Measurements from ENCODE around the gene DHX16. TPM values are rescaled to one million over a fixed set of nuclear protein-coding genes. Genes with fewer than 3 reads are reported as not detected.
A peak's percentile ranks its signal among the peaks of the same experiment; 100 is the strongest.

The DHX16 gene
- total and polyA plus RNA-seq, 2 experiments from 2014 or later: 16.0 to 31.3 TPM

GRCh38 chr6:30690403-30691207 lies 17.8 kb upstream of the DHX16 start, which contains the start of gene NRM:
NRM (minus strand) TSS chr6:30690984; CDS start chr6:30690974, 10 bp downstream.
- peak within 1 kb of the TSS; percentile 99; the same call in 1 of the 2 replicates for H2AFZ ChIP-seq
- peaks cover 26% of the 10 kb centered on the region for H3K4me1 ChIP-seq (ENCODE audit: insufficient read depth)
- TF ChIP-seq JUNB (IDR thresholded peaks at IDR 0.05; ENCODE audit: unreplicated experiment) (no peak), ZNF114 (CRISPR knock-in tag; IDR thresholded peaks at IDR 0.05) (no peak), STAT1 (IDR thresholded peaks at IDR 0.05; ENCODE audit: unreplicated experiment) (no peak), ZNF462 (CRISPR knock-in tag; IDR thresholded peaks at IDR 0.05) (no peak), POLR2AphosphoS5 (IDR thresholded peaks at IDR 0.05; ENCODE audit: low read depth) (peak; percentile 79), CREB1 (CRISPR knock-in tag; IDR thresholded peaks at IDR 0.05; ENCODE audit: low read depth) (0 out of 2 replicates have a peak, but pooled peaks have one; percentile 34), NANOG (IDR thresholded peaks at IDR 0.05; ENCODE audit: borderline replicate concordance) (no peak), EZH2 (IDR thresholded peaks at IDR 0.05; ENCODE audit: low read depth, unreplicated experiment) (no peak), ZNF331 (CRISPR knock-in tag; IDR thresholded peaks at IDR 0.05; ENCODE audit: low read depth) (no peak), CTCF (conservative IDR thresholded peaks at IDR 0.05; ENCODE audit: low read depth in 2 of 2) (no peak)
- TF ChIP-seq, protein P1, sequence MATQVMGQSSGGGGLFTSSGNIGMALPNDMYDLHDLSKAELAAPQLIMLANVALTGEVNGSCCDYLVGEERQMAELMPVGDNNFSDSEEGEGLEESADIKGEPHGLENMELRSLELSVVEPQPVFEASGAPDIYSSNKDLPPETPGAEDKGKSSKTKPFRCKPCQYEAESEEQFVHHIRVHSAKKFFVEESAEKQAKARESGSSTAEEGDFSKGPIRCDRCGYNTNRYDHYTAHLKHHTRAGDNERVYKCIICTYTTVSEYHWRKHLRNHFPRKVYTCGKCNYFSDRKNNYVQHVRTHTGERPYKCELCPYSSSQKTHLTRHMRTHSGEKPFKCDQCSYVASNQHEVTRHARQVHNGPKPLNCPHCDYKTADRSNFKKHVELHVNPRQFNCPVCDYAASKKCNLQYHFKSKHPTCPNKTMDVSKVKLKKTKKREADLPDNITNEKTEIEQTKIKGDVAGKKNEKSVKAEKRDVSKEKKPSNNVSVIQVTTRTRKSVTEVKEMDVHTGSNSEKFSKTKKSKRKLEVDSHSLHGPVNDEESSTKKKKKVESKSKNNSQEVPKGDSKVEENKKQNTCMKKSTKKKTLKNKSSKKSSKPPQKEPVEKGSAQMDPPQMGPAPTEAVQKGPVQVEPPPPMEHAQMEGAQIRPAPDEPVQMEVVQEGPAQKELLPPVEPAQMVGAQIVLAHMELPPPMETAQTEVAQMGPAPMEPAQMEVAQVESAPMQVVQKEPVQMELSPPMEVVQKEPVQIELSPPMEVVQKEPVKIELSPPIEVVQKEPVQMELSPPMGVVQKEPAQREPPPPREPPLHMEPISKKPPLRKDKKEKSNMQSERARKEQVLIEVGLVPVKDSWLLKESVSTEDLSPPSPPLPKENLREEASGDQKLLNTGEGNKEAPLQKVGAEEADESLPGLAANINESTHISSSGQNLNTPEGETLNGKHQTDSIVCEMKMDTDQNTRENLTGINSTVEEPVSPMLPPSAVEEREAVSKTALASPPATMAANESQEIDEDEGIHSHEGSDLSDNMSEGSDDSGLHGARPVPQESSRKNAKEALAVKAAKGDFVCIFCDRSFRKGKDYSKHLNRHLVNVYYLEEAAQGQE (IDR thresholded peaks at IDR 0.05; ENCODE audit: unreplicated experiment): no peak
- TF ChIP-seq, protein P2, sequence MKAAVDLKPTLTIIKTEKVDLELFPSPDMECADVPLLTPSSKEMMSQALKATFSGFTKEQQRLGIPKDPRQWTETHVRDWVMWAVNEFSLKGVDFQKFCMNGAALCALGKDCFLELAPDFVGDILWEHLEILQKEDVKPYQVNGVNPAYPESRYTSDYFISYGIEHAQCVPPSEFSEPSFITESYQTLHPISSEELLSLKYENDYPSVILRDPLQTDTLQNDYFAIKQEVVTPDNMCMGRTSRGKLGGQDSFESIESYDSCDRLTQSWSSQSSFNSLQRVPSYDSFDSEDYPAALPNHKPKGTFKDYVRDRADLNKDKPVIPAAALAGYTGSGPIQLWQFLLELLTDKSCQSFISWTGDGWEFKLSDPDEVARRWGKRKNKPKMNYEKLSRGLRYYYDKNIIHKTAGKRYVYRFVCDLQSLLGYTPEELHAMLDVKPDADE (IDR thresholded peaks at IDR 0.05): no peak
- H3K9me2 ChIP-seq (ENCODE audit: insufficient read depth): no peaks in the 10 kb centered on the region
- H3K36me3 ChIP-seq (ENCODE audit: insufficient read depth): no peaks in the 10 kb centered on the region
- peak within 1 kb of the TSS; percentile 88 for H3K4me3 Mint-ChIP-seq
- H3K4me2 ChIP-seq: peak within 1 kb of the TSS; percentile 81
- peaks cover under 1% of the 10 kb centered on the region; the same call in 1 of the 2 replicates for H3K79me2 ChIP-seq (replicated peaks; ENCODE audit: insufficient read depth)
- H3F3A ChIP-seq (replicated peaks; ENCODE audit: low read depth): peaks cover 12% of the 10 kb centered on the region
- peak within 1 kb of the TSS; percentile 94 for H3K4me3 ChIP-seq
- no peaks in the 10 kb centered on the region for H4K20me1 ChIP-seq (replicated peaks; ENCODE audit: insufficient read depth)
- peaks cover 12% of the 10 kb centered on the region for H3K36me3 Mint-ChIP-seq (ENCODE audit: low read depth)
- H3K27me3 ChIP-seq (ENCODE audit: insufficient read depth): 0 out of 2 replicates have a peak, but pooled peaks cover 5% of the 10 kb centered on the region
- H3K27ac Mint-ChIP-seq: peak within 1 kb of the TSS; percentile 80
- H3K4me1 Mint-ChIP-seq: peaks cover 41% of the 10 kb centered on the region
- no peaks in the 10 kb centered on the region for H3K9me3 Mint-ChIP-seq
- peak; percentile 95 for DNase-seq (ENCODE audit: low spot score)
- H3K27ac ChIP-seq (ENCODE audit: low read depth): peak within 1 kb of the TSS; percentile 90
- ATAC-seq: peak; percentile 46
- H3K27me3 Mint-ChIP-seq (ENCODE audit: insufficient read depth, low read depth, poor library complexity): peaks cover 30% of the 10 kb centered on the region

All from GM23338 (cell line).